ENCODE results near the gene EZR.

EZR gene

DNA sequence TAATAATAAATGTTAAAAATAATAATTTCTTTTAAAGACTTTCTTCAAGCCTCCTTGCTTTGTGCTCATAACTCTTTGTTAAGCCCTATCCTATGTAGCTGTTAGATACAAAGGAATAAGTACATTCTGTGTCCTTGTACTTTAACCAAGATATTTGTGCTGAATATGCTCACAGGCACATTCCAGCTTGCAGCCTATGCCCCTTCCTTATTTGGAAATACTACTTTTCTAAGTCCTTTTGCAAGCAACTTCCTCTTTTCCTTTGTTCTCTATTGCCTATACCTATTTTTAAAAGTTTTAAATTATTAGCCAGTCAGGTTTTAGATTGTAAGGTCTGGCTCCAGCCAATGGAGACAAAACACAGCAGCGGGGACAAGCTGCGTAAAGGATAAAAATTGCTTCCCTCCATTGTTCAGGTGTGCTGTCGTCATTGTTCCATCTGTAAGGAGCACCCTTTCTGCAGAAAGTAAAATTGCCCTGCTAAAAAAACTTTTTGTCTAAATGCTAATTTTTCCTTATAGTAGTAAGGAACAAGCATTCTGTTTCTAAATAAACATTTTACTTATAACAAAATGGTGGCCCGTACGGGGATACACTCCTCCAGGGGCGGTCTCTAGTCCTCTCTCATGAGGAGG is 89.1 kb downstream of the EZR start:
- no peak for DNase-seq (ENCODE audit: low read depth in 2 of 2)

DNA sequence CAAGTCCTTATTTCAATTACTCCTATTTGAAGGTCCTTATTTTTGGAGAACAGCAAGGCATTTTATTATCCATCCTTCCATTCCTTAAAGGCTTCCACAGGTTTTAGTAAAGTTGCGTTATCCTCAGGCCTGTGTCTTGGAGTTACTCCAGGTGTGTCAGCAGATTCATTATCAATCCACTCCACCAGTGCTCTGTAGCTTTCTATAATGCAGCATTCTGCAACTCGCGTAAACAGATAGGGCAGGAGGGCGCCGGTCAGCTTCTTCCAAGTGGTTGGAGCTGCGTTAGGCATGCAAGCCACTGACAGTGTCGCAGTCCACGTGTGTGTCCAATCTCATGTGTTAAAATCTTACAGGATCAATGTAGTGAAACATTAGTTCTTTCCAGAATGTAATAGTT is 93.5 kb downstream of the EZR start:
- no peak for DNase-seq (ENCODE audit: low read depth in 2 of 2)

DNA sequence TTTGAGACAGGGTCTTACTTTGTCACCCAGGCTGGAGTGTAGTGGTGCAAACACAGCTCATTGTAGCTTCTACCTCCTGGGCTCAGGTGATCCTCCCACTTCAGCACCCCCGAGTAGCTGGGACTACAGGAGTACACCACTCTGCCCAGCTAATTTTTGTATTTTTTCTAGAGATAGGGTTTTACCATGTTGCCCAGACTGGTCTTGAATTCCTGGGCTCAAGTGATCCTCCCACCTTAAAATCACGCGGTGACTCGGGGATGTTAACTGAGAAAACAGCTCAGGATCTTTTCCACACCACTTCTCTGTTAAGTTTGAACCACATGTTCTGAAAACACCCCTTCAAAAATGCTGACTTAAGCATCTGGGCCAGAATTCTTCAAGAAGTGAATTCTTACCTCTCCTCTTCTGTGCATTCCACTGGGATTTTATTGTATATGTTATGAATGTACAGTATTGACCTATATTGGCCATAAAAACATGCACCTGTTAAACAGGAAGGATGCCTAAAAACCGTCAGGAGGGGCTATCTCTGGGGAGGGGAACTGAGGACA is 96.9 kb downstream of the EZR start:
- DNase-seq (ENCODE audit: low read depth in 2 of 2) = no peak

DNA sequence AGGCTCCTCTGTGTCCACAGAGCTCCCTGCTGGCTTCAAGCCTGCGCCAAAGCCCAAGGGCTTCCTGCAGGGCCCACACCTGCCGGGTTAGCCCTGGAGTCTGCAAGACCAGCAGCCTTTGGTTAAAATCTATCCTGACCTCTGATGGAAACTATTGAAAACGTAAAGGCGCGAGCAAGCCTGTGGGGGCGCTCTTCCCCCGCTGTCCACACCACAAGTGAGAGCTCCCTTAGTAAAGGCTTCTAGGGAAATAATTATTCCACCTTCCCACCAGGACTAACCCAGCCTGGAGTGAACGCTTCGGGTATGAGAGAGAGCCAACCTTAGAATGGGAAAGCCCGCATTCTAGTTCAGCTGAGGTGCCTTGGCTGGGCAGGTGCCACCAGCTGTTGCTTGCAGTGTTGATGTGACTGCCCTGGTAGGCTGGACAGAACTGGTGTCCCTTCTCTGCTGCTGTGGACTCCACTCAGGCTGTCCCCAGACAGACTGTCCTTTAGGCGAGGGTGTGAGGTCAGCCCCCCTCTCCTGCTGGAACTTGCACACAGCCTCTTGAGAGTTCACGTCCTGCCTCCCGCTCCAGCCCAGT is 100.6 kb downstream of the EZR start:
- DNase-seq (ENCODE audit: low read depth in 2 of 2) = no peak

DNA sequence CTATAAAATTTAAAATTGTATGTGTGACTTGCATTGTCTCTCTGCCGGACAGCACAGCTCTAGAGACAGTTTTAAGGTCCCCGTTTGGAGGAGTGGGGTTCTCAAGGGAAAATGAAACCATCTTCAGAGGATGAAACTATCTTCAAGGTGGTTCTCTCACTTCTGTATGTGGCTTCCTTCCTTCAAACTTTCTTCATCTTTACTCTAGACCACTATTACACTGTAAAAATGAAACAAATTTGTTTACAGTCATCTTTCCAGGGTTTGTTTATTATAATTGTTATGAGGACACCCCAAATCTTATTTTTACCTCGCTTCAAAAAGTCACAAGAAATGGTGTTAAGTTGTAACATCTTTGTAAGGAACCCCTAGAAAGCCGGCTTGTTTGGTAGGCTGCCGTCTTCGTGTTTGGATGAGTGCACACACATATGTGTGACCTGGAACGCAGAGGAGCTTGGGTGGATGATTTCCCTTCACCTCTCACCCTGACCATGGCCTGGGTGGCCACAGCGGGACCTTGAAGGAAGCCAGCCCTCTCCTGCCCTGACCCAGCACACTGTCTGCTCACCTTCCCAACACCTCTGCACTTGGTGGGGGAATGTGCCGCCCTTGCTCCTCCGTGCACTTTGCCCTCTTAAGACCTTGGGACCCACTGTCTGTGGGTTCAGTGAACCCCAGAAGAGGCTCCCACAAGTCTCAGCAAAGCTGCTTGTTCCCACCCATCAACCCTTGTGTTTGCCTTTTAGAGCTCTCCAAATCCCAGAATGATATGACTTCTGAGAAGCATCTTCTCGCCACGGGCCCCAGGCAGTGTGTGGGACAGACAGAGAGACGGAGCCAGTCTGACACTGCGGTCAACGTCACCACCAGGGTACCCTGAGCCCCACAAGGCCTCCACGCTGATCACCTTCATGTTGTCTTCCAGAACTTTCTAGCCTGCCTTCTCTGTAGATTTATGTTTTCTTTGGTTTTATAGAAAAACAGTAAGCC is 101.5 kb downstream of the EZR start:
- no peak for DNase-seq (ENCODE audit: low read depth in 2 of 2)
